Activated T-cell treated with anti-CD3 and anti-CD28 coated beads, Interleukin-2, amount 50 U/mL, for 72 hours (primary cell): ENCODE results near the gene BOLA2B. TPM values are rescaled to one million over a fixed set of nuclear protein-coding genes. Genes with fewer than 3 reads are reported as not detected.
A peak's percentile ranks its signal among the peaks of the same experiment; 100 is the strongest.

Experiments
- ATAC-seq, 2 donors: fragments of 150-1000 bp; cut with Tn5 transposase; replicated peaks in 1 of 2; 2 replicates each; pipeline ENCODE4 v1.10.0; 2021; ENCODE audit warnings: moderate library complexity in 2 of 2, mild to moderate bottlenecking in 1 of 2
- DNase-seq, 2 donors: peaks; one replicate each; pipeline ENCODE4 v3.0.0; 2021 to 2022; ENCODE audit warnings: mixed read lengths in 1 of 2
- H3K27ac Mint-ChIP-seq: one replicate; pipeline ENCODE4 v1.8.0; 2022; ENCODE audit warnings: mild to moderate bottlenecking, moderate library complexity, mixed read lengths
- H3K27me3 Mint-ChIP-seq: one replicate; pipeline ENCODE4 v1.8.0; 2022; ENCODE audit warnings: low read depth, mixed read lengths
- H3K36me3 Mint-ChIP-seq, 2 donors: one replicate each; pipeline ENCODE4 v1.8.0; 2022; ENCODE audit warnings: mixed read lengths in 2 of 2, mild to moderate bottlenecking in 1 of 2; ENCODE audit not compliant: insufficient read depth in 2 of 2
- H3K4me1 Mint-ChIP-seq: one replicate; pipeline ENCODE4 v1.8.0; 2022; ENCODE audit warnings: low read depth, mixed read lengths
- H3K4me3 Mint-ChIP-seq, 2 donors: one replicate each; pipeline ENCODE4 v1.8.0; 2022; ENCODE audit warnings: mild to moderate bottlenecking in 2 of 2, mixed read lengths in 2 of 2, moderate library complexity in 2 of 2
- H3K9me3 Mint-ChIP-seq, 2 donors: one replicate each; pipeline ENCODE4 v1.8.0; 2022; ENCODE audit warnings: mixed read lengths in 2 of 2
- total RNA-seq, 2 donors: library from RNA; stranded (reverse); gene quantifications; one replicate each; pipeline ENCODE4 v1.2.3, GENCODE V29; 2022

The BOLA2B gene
- total RNA-seq, 2 donors from 2014 or later = 73.7 to 87.3 TPM

DNA sequence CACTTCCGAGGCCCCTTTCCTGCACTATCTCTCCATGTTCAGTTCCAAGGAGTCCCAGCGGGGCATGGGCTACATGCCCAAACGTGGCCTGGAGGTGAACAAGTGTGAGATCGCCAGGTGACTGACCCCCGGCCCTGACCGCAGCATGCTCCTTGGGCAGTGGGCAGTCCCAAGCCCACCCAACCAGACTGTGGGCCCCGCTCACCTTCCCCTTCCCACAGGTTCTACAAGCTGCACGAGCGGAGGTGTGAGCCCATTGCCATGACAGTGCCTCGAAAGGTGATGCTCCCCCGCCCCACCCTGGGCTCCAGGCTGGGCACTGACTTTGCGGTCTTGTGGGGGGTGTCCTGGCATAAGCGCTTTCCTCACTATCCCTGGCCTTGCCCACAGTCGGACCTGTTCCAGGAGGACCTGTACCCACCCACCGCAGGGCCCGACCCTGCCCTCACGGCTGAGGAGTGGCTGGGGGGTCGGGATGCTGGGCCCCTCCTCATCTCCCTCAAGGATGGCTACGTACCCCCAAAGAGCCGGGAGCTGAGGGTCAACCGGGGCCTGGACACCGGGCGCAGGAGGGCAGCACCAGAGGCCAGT lies 5.4 kb downstream of the BOLA2B start:
- Mint-ChIP-seq H3K4me3 (peak overlapping the region; percentile 29 to 49), H3K4me1 (peaks cover 21% of the 10 kb centered on the region), H3K9me3 (no peaks in the 10 kb centered on the region), H3K27ac (no peak overlapping the region), H3K36me3 (peaks cover 18 to 28% of the 10 kb centered on the region in 2 donors), H3K27me3 (no peaks in the 10 kb centered on the region)
- ATAC-seq (no peak), DNase-seq (peak; percentile 4 to 15)

DNA sequence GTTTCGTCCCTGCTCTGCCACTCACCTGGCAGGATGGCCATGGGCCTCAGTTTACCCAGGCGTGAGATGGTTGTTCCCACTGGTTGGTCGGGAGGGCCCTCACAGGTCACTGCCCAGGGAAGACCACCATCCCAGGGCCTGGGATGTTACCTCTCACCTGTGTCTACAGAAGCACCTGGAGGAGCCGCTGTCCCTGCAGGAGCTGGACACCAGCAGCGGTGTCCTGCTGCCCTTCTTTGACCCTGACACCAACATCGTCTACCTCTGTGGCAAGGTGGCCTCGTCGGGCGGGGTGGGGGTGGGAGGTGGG lies 6.0 kb downstream of the BOLA2B start:
- ATAC-seq (no peak), DNase-seq (no peak)
- Mint-ChIP-seq H3K4me1 (peaks cover 22% of the 10 kb centered on the region), H3K27me3 (no peaks in the 10 kb centered on the region), H3K36me3 (peaks cover 18 to 28% of the 10 kb centered on the region in 2 donors), H3K4me3 (peak overlapping the region; percentile 91 to 100), H3K27ac (peak overlapping the region; percentile 91), H3K9me3 (no peaks in the 10 kb centered on the region)

DNA sequence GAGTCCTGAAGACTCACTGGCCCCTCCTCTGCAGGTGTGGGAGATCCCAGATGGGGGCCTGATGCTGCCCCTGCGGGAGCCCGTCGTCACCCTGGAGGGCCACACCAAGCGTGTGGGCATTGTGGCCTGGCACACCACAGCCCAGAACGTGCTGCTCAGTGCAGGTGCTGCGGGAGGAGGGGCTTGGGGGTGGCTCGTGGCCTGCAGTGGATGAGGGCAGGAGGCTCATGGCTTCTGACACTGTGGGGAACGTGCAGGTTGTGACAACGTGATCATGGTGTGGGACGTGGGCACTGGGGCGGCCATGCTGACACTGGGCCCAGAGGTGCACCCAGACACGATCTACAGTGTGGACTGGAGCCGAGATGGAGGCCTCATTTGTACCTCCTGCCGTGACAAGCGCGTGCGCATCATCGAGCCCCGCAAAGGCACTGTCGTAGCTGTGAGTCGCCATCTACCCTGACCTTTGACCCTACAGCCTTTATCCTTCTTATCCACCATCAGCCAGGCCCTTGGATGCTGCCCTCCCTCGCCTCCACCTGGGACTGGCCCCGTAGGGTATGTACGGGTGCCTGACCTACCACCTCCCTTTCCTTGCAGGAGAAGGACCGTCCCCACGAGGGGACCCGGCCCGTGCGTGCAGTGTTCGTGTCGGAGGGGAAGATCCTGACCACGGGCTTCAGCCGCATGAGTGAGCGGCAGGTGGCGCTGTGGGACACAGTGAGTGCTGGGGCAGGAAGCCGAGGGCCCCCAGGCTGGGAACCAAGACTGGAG lies 6.5 kb downstream of the BOLA2B start:
- peak overlapping the region; percentile 91 for H3K27ac Mint-ChIP-seq
- peak; percentile 7 to 13 for ATAC-seq

DNA sequence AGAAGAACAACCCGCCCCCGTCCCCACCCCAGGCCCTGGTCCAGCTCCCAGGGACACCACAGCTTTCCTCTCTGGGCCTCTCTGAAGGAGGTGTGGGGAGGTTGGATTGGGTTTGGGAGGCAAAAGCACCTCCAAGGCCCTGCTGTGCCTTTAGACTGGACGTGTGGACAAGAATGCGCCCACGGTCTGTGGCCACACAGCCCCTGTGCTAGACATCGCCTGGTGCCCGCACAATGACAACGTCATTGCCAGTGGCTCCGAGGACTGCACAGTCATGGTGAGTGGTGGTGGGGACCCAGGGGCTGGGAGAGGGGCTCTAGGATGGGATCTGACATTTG lies 7.1 kb downstream of the BOLA2B start:
- H3K27ac Mint-ChIP-seq = peak overlapping the region; percentile 91
- ATAC-seq = no peak
- DNase-seq = no peak
- peaks cover 18 to 28% of the 10 kb centered on the region in 2 donors for H3K36me3 Mint-ChIP-seq
- H3K9me3 Mint-ChIP-seq = no peaks in the 10 kb centered on the region
- H3K27me3 Mint-ChIP-seq = no peaks in the 10 kb centered on the region
- H3K4me3 Mint-ChIP-seq = peak overlapping the region; percentile 91 to 100
- H3K4me1 Mint-ChIP-seq = peaks cover 30% of the 10 kb centered on the region

More for the DNA sequence above, 6.5 kb downstream of the BOLA2B start:
- H3K9me3 Mint-ChIP-seq = no peaks in the 10 kb centered on the region
- peaks cover 18 to 28% of the 10 kb centered on the region in 2 donors for H3K36me3 Mint-ChIP-seq
- H3K27me3 Mint-ChIP-seq = no peaks in the 10 kb centered on the region
- peak; percentile 92 for DNase-seq
- peak overlapping the region; percentile 91 to 100 for H3K4me3 Mint-ChIP-seq
- H3K4me1 Mint-ChIP-seq = peaks cover 28% of the 10 kb centered on the region

DNA sequence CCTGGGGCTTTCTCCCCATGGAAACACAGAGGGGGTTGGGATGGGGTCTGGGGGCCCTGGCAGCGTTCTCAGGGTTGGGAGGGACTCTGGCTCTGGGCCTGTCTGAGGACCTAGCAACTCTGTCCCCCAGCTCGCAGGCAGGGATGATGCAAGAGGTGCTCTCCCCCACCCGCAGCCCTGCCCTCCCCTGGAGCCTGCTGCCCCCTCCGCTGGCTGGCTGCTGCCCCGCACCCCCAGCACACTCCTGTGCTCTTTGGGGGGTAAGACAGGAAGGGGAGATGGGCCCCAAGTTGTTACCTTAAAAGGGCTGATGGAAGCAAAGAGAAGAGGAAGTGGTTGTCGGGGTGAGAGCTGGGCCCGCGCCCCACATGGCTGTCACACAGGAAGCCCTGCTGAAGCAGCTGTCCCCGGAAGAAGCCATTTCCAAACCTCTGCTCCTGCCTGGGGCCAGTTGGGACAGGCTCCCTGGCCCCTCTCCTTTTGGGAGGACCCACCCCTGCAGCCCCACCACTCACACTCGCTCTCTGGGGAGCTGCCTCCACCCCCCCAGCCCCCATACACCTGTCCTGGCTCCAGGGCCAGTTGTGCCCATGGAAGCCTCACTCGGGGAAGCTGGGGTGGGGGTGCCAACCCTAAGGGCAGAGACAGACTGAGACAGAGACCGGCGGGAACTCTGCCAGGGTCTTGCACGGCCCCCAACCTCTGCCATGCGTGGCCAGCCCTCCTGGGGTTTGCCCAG lies 7.6 kb downstream of the BOLA2B start:
- Mint-ChIP-seq H3K4me3 (peak overlapping the region; percentile 88 to 100), H3K36me3 (peaks cover 18 to 28% of the 10 kb centered on the region in 2 donors), H3K27me3 (no peaks in the 10 kb centered on the region), H3K9me3 (no peaks in the 10 kb centered on the region), H3K4me1 (peaks cover 31% of the 10 kb centered on the region), H3K27ac (peak overlapping the region; percentile 87)
- peak; percentile 51 to 53 for ATAC-seq
- peak; percentile 85 to 87 for DNase-seq

DNA sequence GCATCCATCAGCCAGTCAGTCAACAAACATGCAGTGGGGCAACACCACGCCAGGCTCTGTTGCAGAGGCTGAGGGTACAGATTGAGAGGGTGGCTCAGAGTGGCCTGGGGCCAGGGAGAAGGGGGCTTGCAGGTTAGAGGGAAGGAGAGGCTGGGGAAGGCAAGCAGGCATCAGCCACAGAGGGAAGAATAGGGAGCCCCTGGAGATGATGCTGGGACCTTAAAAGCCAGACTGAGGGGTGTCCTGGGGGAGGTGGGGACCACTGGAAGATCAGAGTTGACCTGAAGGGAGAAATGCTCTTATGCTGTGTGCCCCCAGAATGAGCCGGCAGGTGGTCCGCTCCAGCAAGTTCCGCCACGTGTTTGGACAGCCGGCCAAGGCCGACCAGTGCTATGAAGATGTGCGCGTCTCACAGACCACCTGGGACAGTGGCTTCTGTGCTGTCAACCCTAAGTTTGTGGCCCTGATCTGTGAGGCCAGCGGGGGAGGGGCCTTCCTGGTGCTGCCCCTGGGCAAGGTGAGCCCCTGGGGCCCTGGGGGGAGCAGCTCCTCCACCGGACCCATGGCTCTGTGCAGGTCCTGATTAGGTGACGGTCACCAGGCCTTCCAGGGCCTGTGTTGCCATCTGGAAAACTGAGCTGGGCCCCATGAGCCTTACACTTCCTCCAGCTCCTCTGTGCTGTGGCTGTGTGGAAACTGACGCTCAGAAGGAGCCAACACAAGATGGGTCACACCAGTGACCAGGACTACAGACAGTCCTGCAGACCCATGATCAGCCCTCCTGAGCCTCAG lies 8.4 kb downstream of the BOLA2B start:
- DNase-seq = peak; percentile 43 to 52
- peak; percentile 5 to 18 for ATAC-seq

DNA sequence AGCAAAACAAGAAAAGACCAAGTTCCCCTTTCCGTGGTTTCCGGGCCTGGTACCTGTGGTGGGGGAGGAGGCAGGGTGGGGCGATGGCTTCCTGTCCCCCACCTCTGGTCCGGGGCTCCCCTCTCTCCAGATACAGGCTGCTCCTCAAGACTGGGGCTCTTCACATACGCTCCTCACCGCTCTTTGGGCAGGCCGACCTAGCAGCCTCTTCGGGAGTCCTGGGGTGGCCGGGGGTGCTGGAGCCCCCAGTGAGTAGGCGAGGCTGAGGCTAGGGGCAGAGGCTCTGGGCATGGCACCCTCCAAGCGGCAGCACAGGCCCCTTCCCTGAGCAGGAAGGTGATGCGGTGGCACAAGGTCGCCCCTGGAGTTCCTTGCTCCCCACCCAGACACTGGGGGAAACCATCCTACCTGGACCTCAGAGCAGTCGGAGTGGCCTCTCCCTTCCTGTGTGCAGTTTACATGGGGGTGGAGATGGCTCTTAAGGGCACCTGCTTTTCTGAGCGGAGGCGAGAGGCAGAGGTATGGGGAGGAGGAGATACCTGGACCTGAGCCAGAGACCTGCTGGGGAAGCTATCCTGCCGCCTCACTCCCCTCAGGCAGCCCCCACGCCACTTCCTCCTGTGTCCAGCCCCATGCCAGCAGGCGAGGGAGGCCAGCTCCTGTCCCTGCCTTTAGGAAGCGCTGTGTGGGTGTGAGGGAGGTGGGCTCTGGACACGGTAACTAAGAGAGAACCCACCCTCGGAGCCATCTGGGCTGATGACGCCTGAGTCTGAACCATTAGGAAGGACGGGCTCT lies 9.2 kb downstream of the BOLA2B start:
- no peaks in the 10 kb centered on the region for H3K27me3 Mint-ChIP-seq
- no peaks in the 10 kb centered on the region for H3K9me3 Mint-ChIP-seq
- peak overlapping the region; percentile 88 to 100 for H3K4me3 Mint-ChIP-seq
- ATAC-seq (peak; percentile 21 to 35), DNase-seq (peak; percentile 80 to 81)
- peaks cover 35% of the 10 kb centered on the region for H3K4me1 Mint-ChIP-seq
- peaks cover 18 to 28% of the 10 kb centered on the region in 2 donors for H3K36me3 Mint-ChIP-seq
- H3K27ac Mint-ChIP-seq = peak overlapping the region; percentile 62

More for the DNA sequence above, 8.4 kb downstream of the BOLA2B start:
- H3K27me3 Mint-ChIP-seq = no peaks in the 10 kb centered on the region
- peak overlapping the region; percentile 62 for H3K27ac Mint-ChIP-seq
- peak overlapping the region; percentile 88 to 100 for H3K4me3 Mint-ChIP-seq
- peaks cover 35% of the 10 kb centered on the region for H3K4me1 Mint-ChIP-seq
- H3K36me3 Mint-ChIP-seq = peaks cover 18 to 28% of the 10 kb centered on the region in 2 donors
- no peaks in the 10 kb centered on the region for H3K9me3 Mint-ChIP-seq

DNA sequence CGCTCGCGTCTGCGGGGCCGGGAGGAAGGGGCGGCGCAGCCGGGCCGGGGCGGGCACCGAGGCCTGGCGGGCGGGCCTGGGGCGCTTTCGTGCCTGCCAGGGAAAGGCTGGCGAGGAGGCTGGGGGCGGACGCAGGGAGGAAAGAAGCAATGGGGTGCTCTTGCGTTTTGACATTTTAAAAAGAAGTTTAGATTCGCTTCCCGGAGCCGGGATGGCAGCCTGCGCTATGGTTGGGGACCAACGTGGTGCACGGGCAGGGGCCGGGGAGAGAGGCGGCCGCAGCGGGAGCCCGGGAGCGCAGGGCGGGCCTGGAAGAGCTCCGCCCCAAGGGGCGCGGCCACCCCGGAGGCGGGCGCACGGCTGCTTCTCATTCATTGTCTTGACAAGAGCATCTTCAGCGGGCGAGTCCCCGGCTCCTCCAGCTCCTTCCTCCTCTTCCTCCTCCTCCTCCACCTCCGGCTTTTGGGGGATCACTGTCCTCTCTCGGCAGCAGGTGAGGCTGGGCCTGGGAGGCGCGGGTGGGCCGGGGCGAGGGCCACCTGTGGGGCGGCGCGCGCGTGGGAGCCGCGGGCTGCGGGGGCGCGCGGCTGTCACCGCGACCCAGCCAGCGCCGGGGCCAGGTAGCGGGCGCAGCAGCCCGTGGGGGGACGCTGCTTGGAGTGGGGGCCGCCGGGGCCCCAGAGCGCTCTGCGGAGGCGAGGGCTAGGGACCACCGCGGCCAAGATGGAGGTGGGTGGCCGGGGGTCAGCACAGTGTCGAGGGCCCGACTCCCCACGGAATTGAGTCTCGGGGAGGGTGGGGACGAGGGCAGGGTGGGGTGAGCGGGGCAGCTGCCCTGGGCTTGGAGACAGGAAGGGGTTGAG lies 10.0 kb downstream of the BOLA2B start, which contains the start of gene CORO1A:
TSS of gene CORO1A (plus strand) at position 370 of the 863 bp plus-strand sequence. CDS start 1,608 bp downstream, outside the sequence.
- peak; percentile 60 to 61 for ATAC-seq
- H3K4me3 Mint-ChIP-seq = peak within 1 kb of the TSS; percentile 95 to 100
- DNase-seq = peak; percentile 89 to 94
- peaks cover 18 to 28% of the 10 kb centered on the region in 2 donors for H3K36me3 Mint-ChIP-seq
- H3K27ac Mint-ChIP-seq = peak within 1 kb of the TSS; percentile 91
- H3K27me3 Mint-ChIP-seq = no peaks in the 10 kb centered on the region
- H3K9me3 Mint-ChIP-seq = no peaks in the 10 kb centered on the region
- H3K4me1 Mint-ChIP-seq = peaks cover 35% of the 10 kb centered on the region

DNA sequence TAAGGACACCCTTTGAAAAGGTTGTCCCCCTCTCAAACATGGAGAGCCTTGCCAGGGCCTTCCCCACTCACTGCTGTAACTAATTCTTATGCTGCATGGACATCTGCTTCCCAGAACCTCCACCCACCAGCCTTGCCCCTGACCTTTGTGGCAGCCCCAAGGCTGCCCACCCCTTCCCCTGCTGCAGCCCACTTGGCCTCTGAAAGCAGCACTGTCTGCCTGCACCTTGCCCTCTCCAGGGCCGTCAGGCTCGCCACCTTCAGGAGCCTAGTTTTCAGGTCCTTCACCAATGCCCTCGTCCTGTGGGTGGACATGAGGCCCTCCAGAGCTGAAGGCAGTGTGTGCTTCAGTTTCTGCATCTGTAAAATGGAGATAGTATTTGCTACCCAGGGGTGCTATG lies 12.7 kb downstream of the BOLA2B start:
- H3K27me3 Mint-ChIP-seq = no peaks in the 10 kb centered on the region
- peaks cover 10 to 15% of the 10 kb centered on the region in 2 donors for H3K36me3 Mint-ChIP-seq
- H3K9me3 Mint-ChIP-seq = no peaks in the 10 kb centered on the region
- ATAC-seq (no peak), DNase-seq (no peak)
- peaks cover 16% of the 10 kb centered on the region for H3K4me1 Mint-ChIP-seq
- H3K27ac Mint-ChIP-seq = no peak overlapping the region
- no peak overlapping the region for H3K4me3 Mint-ChIP-seq

DNA sequence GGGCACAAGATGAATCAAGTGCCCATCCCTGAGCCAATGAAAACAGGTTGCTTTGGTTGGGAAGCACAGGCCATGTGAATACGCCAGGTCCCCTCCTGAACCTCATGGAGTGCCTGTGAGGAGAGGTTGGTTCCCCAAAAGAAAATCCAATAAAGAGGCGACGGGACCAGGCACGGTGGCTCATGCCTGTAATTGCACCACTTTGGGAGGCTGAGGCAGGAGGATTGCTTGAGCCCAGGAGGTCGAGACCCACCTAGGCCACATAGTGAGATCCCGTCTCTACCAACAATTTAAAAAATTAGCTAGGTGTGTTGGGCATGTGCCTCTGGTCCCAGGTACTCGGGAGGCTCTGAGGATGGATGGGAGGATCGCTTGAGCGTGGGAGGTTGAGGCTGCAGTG lies 13.5 kb downstream of the BOLA2B start:
- Mint-ChIP-seq H3K36me3 (peaks cover 9 to 13% of the 10 kb centered on the region in 2 donors), H3K27me3 (no peaks in the 10 kb centered on the region), H3K27ac (peak overlapping the region; percentile 61), H3K9me3 (no peaks in the 10 kb centered on the region), H3K4me1 (peaks cover 13% of the 10 kb centered on the region), H3K4me3 (no peak overlapping the region)
- ATAC-seq (no peak), DNase-seq (no peak)

DNA sequence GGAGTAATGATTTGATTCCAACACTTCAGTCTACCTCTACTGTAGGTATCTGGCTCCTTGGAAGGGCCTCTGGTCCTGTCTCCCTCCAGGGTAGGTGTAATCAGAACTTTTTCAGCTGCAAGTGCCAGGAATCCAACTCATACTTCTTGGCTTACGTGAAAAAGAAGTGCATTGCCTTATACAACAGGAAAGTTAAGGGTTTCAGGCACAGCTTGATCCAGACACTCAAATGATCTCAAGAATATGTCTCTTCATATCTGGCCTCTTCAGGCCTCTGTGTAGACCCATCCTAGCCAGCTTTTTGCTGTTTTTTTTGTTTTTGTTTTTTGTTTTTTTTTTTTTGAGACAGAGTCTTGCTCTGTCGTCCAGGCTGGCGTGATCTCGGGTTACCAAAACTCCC lies 14.3 kb downstream of the BOLA2B start:
- no peaks in the 10 kb centered on the region for H3K27me3 Mint-ChIP-seq
- H3K4me1 Mint-ChIP-seq = peaks cover 13% of the 10 kb centered on the region
- no peaks in the 10 kb centered on the region for H3K9me3 Mint-ChIP-seq
- H3K36me3 Mint-ChIP-seq = peaks cover 4 to 6% of the 10 kb centered on the region in 2 donors
- H3K4me3 Mint-ChIP-seq = no peak overlapping the region
- DNase-seq (no peak), ATAC-seq (no peak)
- no peak overlapping the region for H3K27ac Mint-ChIP-seq
